Measurements from ENCODE around the gene CNGA3.

DNA sequence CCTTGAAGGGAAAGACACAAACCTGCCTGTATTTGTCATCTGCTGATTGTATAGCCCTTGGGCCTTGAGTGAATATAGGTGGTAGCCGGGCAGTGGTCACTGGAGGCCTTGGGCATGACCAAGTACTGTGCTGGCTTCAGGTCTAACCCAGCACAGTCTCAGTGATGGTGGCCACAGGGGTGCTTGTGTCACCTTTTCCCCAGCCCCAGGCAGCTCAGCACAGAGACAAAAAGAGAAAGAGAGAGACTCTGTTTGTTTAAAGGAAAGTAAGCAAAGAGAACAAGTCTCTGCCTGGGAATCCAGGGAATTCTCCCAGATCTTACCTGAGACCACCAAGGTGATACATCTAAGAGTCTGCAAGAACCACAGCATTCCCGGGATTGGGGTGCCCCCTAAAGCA is 59.0 kb downstream of the CNGA3 start:
- TF ChIP-seq, protein P1, sequence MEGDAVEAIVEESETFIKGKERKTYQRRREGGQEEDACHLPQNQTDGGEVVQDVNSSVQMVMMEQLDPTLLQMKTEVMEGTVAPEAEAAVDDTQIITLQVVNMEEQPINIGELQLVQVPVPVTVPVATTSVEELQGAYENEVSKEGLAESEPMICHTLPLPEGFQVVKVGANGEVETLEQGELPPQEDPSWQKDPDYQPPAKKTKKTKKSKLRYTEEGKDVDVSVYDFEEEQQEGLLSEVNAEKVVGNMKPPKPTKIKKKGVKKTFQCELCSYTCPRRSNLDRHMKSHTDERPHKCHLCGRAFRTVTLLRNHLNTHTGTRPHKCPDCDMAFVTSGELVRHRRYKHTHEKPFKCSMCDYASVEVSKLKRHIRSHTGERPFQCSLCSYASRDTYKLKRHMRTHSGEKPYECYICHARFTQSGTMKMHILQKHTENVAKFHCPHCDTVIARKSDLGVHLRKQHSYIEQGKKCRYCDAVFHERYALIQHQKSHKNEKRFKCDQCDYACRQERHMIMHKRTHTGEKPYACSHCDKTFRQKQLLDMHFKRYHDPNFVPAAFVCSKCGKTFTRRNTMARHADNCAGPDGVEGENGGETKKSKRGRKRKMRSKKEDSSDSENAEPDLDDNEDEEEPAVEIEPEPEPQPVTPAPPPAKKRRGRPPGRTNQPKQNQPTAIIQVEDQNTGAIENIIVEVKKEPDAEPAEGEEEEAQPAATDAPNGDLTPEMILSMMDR (IDR thresholded peaks at IDR 0.05) = no peak
- TF ChIP-seq POLR2AphosphoS5 (IDR thresholded peaks at IDR 0.05) = no peak
